Neural progenitor cell (in vitro differentiated cells): ENCODE measurements around the gene NR3C2. TPM values are rescaled to one million over a fixed set of nuclear protein-coding genes. Genes with fewer than 3 reads are reported as not detected.

ENCODE experiments used
- DNase-seq: peaks from one replicate; pipeline ENCODE4 v3.0.0-alpha.2; 2016; ENCODE audit warnings: low spot score
- H2AFZ ChIP-seq: fragments of 200-600 bp; sonication (generic); replicated peaks from 2 replicates; pipeline ENCODE4 v1.6.1; 2016; ENCODE audit warnings: antibody characterized with exemption
- H3F3A ChIP-seq: fragments of 200-600 bp; sonication (generic); 2 replicates; pipeline ENCODE4 v1.6.1; 2016; ENCODE audit warnings: antibody characterized with exemption, low read depth
- H3K27ac ChIP-seq: fragments of 200-600 bp; sonication (generic); 2 replicates; pipeline ENCODE4 v1.5.1; 2016; ENCODE audit warnings: mild to moderate bottlenecking
- H3K27me3 ChIP-seq: fragments of 200-600 bp; sonication (generic); 2 replicates; pipeline ENCODE4 v1.6.1; 2016; ENCODE audit warnings: mild to moderate bottlenecking, moderate library complexity
- H3K36me3 ChIP-seq: fragments of 200-600 bp; sonication (generic); 2 replicates; pipeline ENCODE4 v1.5.1; 2016
- H3K4me1 ChIP-seq: fragments of 200-600 bp; sonication (generic); 2 replicates; pipeline ENCODE4 v1.6.1; 2016; ENCODE audit warnings: mixed run types
- H3K4me2 ChIP-seq: fragments of 200-600 bp; sonication (generic); 2 replicates; pipeline ENCODE4 v1.6.1; 2016
- H3K4me3 ChIP-seq: fragments of 200-600 bp; sonication (generic); 2 replicates; pipeline ENCODE4 v1.5.1; 2016
- H3K79me2 ChIP-seq: fragments of 200-600 bp; sonication (generic); 2 replicates; pipeline ENCODE4 v1.6.1; 2016; ENCODE audit warnings: low read depth
- H3K9ac ChIP-seq: fragments of 200-600 bp; sonication (generic); 2 replicates; pipeline ENCODE4 v1.6.1; 2016
- H3K9me3 ChIP-seq: fragments of 200-600 bp; sonication (generic); 2 replicates; pipeline ENCODE4 v1.5.1; 2016; ENCODE audit warnings: low read depth
- H4K20me1 ChIP-seq: fragments of 200-600 bp; sonication (generic); 2 replicates; pipeline ENCODE4 v1.6.1; 2016; ENCODE audit warnings: low read depth
- H3K27ac Mint-ChIP-seq: 3 replicates; pipeline ENCODE4 v1.8.0; 2021; ENCODE audit warnings: mixed read lengths
- H3K27me3 Mint-ChIP-seq: 2 replicates; pipeline ENCODE4 v1.8.0; 2022; ENCODE audit warnings: low read depth, mild to moderate bottlenecking, inconsistent platforms, moderate library complexity, mixed read lengths; ENCODE audit not compliant: insufficient read depth
- H3K36me3 Mint-ChIP-seq: 3 replicates; pipeline ENCODE4 v1.8.0; 2021; ENCODE audit warnings: mixed read lengths
- H3K4me1 Mint-ChIP-seq: 3 replicates; pipeline ENCODE4 v1.8.0; 2021; ENCODE audit warnings: mixed read lengths
- H3K4me3 Mint-ChIP-seq: 3 replicates; pipeline ENCODE4 v1.8.0; 2021; ENCODE audit warnings: mild to moderate bottlenecking, moderate library complexity, mixed read lengths
- H3K9me3 Mint-ChIP-seq: 3 replicates; pipeline ENCODE4 v1.8.0; 2020; ENCODE audit warnings: mixed read lengths
- EZH2 ChIP-seq: fragments of 200-600 bp; sonication (generic); IDR thresholded peaks from 2 replicates; pipeline ENCODE4 v1.6.1; 2017; ENCODE audit warnings: antibody characterized with exemption, mild to moderate bottlenecking, moderate library complexity
- EZH2phosphoT487 ChIP-seq: fragments of 200-600 bp; sonication (generic); IDR thresholded peaks from 2 replicates; pipeline ENCODE4 v1.6.1; 2017; ENCODE audit warnings: antibody characterized with exemption
- total RNA-seq: library from RNA; depleted of rRNA; stranded (reverse); fragments of >200 nt; gene quantifications from 2 replicates; pipeline ENCODE4 v1.2.3, GENCODE V29; 2015; ENCODE audit warnings: low replicate concordance
- TF ChIP-seq, protein P1 (sequence below): fragments of 200-600 bp; sonication (generic); IDR thresholded peaks from 2 replicates; pipeline ENCODE4 v1.5.1; 2017; ENCODE audit warnings: antibody characterized with exemption, mild to moderate bottlenecking

The NR3C2 gene
- total RNA-seq, 1 donor from 2014 or later = 0.73 TPM

DNA sequence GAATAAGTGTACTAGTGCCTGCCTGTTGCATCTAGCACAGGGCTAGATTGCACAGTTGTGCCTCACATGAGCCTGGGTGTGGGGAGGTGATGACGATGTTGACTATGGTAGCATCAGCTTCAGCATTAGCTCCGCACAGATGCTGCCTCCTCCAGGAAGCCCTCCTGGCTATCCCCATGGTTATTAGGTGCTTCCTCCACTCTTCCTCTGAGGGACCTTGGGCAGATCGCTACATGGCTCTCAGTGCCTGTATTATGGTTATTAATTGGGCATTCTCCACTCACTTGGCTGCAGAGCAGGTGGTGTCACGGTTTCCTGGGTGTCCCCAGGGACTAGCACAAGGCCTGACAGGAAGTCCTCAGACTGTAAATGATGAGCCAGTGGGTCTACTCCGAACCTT is 384.7 kb downstream of the NR3C2 start:
- H3K79me2 ChIP-seq = no peaks in the 10 kb centered on the region
- no peak overlapping the region for H3K4me2 ChIP-seq
- H3K27me3 ChIP-seq = no peaks in the 10 kb centered on the region
- no peaks in the 10 kb centered on the region for H3K36me3 ChIP-seq
- H3K27me3 Mint-ChIP-seq = peaks cover 2% of the 10 kb centered on the region
- no peaks in the 10 kb centered on the region for H3K9me3 ChIP-seq
- no peak overlapping the region for H3K4me3 ChIP-seq
- H3K4me1 Mint-ChIP-seq = peaks cover 33% of the 10 kb centered on the region
- H3K9me3 Mint-ChIP-seq = no peaks in the 10 kb centered on the region
- DNase-seq = no peak
- no peak overlapping the region for H2AFZ ChIP-seq
- H3K4me3 Mint-ChIP-seq = no peak overlapping the region
- no peaks in the 10 kb centered on the region for H4K20me1 ChIP-seq
- no peak overlapping the region for H3K9ac ChIP-seq
- no peak for TF ChIP-seq EZH2
- TF ChIP-seq, protein P1, sequence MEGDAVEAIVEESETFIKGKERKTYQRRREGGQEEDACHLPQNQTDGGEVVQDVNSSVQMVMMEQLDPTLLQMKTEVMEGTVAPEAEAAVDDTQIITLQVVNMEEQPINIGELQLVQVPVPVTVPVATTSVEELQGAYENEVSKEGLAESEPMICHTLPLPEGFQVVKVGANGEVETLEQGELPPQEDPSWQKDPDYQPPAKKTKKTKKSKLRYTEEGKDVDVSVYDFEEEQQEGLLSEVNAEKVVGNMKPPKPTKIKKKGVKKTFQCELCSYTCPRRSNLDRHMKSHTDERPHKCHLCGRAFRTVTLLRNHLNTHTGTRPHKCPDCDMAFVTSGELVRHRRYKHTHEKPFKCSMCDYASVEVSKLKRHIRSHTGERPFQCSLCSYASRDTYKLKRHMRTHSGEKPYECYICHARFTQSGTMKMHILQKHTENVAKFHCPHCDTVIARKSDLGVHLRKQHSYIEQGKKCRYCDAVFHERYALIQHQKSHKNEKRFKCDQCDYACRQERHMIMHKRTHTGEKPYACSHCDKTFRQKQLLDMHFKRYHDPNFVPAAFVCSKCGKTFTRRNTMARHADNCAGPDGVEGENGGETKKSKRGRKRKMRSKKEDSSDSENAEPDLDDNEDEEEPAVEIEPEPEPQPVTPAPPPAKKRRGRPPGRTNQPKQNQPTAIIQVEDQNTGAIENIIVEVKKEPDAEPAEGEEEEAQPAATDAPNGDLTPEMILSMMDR = no peak
- no peak for TF ChIP-seq EZH2phosphoT487
- H3K4me1 ChIP-seq = no peaks in the 10 kb centered on the region
- no peak overlapping the region for H3K27ac ChIP-seq
- no peak overlapping the region for H3K27ac Mint-ChIP-seq
- H3K36me3 Mint-ChIP-seq = peaks cover 2% of the 10 kb centered on the region
- H3F3A ChIP-seq = no peaks in the 10 kb centered on the region

DNA sequence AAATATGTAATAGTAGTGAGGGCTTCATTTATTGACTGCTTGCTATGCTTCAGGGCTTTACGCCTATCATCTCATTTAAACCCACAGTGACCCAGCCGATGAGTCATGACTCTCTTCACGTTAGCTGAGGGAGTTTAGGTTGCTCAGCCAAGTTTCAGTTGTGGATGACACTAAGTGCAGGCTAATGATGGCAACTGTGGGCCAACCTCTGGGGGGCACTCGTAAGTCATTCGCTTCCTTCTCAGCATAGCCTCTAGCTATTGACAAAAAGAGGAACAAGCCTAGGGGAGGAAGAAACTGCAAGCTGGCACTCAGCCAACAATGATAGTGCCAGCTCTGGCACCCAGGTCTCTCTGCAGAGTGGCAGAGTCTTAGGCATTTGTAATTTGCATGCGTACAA is 385.3 kb downstream of the NR3C2 start:
- Histone ChIP-seq H3K9ac (no peak overlapping the region), H3K79me2 (no peaks in the 10 kb centered on the region), H4K20me1 (no peaks in the 10 kb centered on the region), H3K4me3 (no peak overlapping the region), H3K4me2 (no peak overlapping the region), H3K9me3 (no peaks in the 10 kb centered on the region), H3K4me1 (no peaks in the 10 kb centered on the region), H3K27me3 (no peaks in the 10 kb centered on the region), H3K27ac (no peak overlapping the region), H3K36me3 (no peaks in the 10 kb centered on the region), H3F3A (no peaks in the 10 kb centered on the region), H2AFZ (no peak overlapping the region)
- H3K4me1 Mint-ChIP-seq = peaks cover 29% of the 10 kb centered on the region
- H3K9me3 Mint-ChIP-seq = no peaks in the 10 kb centered on the region
- no peak overlapping the region for H3K4me3 Mint-ChIP-seq
- H3K27me3 Mint-ChIP-seq = no peaks in the 10 kb centered on the region
- no peak overlapping the region for H3K27ac Mint-ChIP-seq
- peaks cover 2% of the 10 kb centered on the region for H3K36me3 Mint-ChIP-seq
- DNase-seq = peak; percentile 43
- TF ChIP-seq, protein P1 = peak; percentile 49
- TF ChIP-seq EZH2 (no peak), EZH2phosphoT487 (no peak)

DNA sequence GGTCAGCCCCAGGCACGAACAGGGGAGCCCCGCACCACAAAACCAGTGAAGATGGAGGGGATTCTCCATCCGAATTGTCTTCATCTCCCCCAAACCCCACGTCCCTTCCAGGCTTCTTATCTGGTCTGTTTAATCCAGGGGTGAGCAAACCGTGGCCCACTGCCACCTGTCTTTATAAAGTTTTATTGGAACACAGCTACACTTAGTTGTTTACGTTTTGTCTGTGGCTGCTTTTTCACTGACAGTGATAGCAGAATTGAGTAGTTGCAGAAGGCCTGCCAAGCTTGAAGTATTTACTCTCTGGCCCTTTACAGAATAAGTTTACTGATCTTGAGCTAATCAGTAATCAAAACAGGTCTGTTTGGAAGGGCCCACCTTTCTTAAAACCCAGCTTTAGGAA is 386.4 kb downstream of the NR3C2 start:
- no peaks in the 10 kb centered on the region for H3F3A ChIP-seq
- Mint-ChIP-seq H3K9me3 (no peaks in the 10 kb centered on the region), H3K4me3 (no peak overlapping the region), H3K27me3 (no peaks in the 10 kb centered on the region), H3K27ac (no peak overlapping the region), H3K36me3 (peaks cover 2% of the 10 kb centered on the region), H3K4me1 (peaks cover 25% of the 10 kb centered on the region)
- H3K4me2 ChIP-seq = no peak overlapping the region
- TF ChIP-seq, protein P1 = no peak
- no peak for TF ChIP-seq EZH2
- TF ChIP-seq EZH2phosphoT487 = no peak
- H2AFZ ChIP-seq = no peak overlapping the region
- no peaks in the 10 kb centered on the region for H4K20me1 ChIP-seq
- no peak overlapping the region for H3K27ac ChIP-seq
- peaks cover 5% of the 10 kb centered on the region for H3K4me1 ChIP-seq
- H3K27me3 ChIP-seq = no peaks in the 10 kb centered on the region
- no peak overlapping the region for H3K9ac ChIP-seq
- no peaks in the 10 kb centered on the region for H3K36me3 ChIP-seq
- DNase-seq = no peak
- H3K79me2 ChIP-seq = no peaks in the 10 kb centered on the region
- no peaks in the 10 kb centered on the region for H3K9me3 ChIP-seq
- no peak overlapping the region for H3K4me3 ChIP-seq
